ENCODE measurements around the gene CCL24. TPM values are rescaled to one million over a fixed set of nuclear protein-coding genes. Genes with fewer than 3 reads are reported as not detected.
"Not testable (repeated sequence)": the region's sequence is repeated elsewhere in the genome, so short reads cannot be mapped to it uniquely, and the experiment has no call there.

The CCL24 gene
- total RNA-seq, 1 donor from 2014 or later = not detected

DNA sequence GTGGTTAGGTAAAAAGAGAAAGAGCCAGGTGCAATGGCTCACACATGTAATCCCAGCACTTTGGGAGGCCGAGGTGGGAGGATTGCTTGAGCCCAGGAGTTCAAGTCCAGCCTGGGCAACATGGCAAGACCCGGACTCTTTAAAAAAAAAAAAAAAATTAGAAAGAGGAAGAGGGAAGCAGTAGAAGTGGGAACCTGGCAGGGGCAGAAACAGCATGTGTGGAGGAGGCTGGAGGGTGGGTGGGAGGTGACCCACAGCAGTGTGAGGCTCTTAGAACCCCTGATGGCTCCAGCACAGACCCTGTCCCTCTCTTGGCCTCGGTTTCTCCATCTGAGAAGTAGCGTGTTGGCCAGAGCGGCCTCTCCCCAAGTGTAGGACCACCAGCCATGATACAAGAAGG is 4.9 kb upstream of the CCL24 start:
- DNase-seq = no peak

DNA sequence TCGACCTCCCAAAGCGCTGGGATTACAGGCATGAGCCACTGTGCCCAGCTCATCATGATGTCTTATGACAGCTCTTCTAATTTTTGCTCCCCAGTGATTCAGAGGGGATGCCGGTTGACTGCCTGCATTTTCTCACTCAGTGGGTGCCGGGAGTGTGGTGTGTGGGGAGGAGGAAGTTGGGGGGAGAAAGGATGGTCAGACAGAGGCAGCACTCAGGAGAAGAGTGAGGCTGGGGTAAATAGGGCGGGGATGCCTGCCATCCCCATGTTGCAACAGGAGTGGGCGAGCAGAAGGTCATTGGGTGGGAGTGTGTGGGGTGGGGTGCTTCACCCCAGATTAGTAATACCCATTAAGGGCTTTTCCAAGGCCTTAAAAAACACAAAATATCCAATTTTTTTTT is 3.5 kb upstream of the CCL24 start:
- DNase-seq = no peak

DNA sequence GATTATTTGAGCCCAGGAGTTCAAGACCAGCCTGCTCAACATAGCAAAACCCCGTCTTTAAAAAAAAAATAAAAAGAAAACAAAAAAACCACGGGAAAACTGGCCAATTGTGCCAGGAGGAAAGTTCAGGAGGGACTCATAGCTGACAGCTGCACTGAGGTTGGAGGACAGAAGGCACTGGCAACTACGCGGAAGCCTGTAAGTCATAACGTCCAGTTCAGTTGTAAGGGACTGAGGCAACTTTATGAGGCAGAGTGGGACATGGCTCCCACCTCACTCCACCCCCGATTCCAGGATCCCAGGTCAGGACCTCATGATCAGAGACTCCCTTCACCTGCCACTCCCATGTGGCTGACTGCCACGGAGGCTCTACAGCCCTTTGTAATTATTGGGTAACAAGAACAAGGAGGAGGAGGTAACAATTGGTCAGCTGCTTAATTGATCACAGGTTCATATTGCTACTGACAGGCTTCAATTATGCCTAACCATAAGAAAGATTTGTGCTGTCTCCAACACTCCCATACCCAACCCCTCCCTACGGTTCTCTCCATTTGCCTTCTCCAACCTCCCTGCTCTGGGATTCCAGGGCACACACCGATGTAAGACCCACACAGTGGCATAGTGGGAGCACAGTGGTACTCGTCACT is 1.9 kb upstream of the CCL24 start:
- DNase-seq = no peak

DNA sequence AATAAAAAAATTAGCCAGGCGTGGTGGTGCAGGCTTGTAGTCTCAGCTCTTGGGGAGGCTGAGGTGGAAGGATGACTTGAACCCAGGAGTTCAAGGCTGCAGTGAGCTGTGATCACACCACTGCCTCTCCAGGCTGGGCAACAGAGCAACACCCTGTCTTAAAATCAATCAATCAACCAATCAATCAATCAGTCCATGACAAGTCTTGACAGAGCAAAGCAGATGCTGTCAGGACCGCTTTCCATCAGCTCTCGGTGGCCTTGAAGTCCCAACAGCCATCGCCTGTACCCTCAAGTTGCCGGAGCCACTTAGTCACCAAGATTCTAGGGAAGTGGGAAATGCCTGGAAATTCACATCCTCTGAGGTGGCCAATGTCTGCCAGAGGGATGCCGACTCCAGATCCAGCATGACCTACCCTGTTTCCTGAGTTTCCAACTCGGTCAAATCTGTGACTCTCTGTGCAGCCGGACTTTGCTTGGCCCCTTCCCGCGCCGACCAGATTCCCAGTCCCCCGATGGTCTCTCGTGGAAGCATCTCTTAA is 871 bp upstream of the CCL24 start:
- DNase-seq = peak; percentile 38

DNA sequence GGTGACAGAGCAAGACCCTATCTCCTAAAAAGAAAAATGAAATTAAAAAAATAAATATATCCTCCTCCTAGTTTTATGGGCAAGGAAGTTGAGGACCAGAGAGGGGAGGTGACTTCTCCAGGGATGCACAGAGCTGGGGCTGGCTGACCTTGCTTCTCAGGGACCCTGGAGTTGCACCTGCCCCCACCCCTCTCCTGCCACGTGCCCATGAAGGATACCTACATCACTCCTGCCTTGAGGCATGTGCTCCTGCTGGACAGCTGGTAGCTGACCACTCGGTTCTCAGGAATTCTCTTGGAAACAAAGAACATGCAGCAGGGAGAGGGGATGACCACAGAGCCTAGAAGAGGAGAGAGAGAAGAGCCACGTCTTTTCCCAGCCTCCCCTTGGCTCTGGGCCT is 522 bp downstream of the CCL24 start:
- no peak for DNase-seq

DNA sequence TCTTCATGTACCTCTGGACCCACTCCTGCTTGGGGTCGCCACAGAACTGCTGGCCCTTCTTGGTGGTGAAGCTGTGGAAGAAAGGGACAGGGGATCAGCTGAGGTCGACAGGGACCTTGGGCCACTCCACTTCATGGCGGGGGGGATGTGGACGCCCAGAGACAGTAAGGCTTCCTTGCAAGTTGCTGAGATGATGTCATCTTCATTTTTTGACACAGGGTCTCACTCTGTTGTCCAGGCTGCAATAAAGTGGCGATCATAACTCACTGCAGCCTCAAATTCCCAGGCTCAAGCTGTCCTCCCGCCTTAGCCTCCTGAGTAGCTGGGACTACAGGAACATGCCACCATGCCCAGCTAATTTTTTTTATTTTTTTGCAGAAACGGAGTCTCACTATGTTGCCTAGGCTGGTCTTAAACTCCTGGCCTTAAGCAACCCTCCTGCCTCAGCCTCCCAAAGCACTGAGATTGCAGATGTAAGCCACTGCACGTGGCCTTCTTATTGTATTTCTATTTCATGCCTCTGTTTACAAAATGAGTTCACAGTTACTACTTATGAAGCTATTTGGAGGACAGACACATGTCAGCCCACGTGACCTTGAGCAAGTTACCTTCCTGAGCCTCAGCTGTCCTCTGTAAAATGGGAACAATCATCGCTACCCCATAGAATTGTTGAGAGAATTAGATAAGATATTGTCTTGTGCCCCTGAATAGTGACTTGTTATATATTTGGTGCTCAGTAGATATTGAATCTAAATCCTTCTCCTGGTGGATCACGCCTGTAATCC is 1.5 kb downstream of the CCL24 start:
- DNase-seq = no peak

DNA sequence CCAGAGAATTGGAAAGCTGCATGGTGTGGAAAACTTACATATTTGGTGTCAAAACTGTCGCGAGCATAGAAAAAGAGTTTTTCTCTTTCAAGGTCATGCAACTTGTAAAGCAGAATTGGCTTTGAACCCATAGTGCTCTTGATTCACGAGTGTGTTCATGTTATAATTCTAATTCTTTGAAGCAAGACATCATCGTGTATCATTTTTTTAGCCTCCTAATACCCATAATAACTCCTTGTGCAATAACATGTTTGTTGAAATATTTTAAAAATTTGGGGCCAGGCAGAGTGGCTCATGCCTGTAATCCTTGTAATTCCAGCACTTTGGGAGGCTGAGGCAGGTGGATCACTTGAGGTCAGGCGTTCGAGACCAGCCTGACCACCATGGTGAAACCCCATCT is 4.2 kb downstream of the CCL24 start:
- no peak for DNase-seq

DNA sequence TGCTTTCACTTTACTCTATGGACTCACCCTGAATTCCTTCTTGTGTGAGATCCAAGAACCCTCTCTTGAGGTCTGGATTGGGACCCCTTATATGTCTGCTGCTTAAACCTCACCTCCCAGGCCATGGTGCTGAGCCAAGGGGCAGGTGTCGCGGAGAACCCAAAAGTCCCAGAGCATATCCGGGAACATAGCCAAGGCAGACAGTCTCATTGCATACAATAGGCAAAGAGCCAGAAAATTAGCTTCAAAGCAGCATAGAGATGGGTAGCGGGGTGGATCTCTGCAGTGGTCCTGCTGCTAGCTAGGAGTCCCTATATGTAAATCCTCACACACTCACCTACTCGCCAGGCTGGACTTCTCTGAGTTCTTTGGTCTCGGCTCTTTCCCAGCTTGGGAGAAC is 5.5 kb downstream of the CCL24 start:
- no peak for DNase-seq

DNA sequence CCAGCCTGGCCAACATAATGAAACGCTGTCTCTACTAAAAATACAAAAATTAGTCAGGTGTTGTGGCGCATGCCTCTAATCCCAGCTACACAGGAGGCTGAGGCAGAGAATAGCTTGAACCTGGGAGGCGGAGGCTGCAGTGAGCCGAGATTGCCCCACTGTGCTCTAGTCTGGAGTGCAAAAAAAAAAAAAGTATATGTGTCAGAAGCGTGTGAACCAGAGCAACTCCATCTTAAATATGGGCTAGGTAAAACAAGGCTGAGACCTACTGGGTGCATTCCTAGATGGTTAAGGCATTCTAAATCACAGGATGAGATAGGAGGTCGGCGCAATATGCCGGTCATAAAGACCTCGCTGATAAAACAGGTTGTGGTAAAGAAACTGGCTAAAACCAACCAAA is 6.2 kb downstream of the CCL24 start:
- DNase-seq = no peak

DNA sequence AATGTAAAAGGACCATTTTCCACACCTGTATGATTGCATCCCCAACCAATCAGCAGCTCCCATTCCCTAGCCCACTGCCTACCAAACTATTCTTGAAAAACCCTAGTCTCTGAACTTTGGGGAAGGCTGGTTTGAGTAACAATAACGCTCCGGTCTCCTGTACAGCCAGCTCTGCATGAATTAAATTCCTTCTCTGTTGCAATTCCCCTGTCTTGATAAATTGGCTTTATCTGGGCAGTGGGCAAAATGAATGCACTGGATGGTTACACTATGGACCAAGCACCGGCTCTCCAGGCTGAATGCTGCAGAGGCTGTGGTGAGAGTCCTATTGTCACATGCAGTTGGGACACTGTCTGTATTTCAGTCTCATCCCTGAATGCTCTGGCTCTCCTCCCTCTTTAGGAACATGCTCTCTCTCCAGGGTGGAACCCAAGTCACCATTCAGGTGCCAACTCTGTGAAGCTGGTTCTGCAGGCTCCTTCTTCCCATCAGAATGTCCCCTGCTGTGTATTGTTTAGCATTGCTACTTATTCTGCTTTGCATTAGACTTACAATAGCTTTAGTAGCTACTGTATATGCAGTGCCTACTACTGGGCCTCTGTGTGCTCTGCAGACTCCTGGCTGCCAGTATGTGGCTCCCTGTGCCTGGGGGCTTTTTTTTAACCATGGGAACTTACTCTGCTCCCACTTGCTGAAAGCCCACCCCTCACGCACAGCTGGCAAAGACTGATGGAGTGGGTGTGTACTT is 6.9 kb downstream of the CCL24 start:
- no peak for DNase-seq

DNA sequence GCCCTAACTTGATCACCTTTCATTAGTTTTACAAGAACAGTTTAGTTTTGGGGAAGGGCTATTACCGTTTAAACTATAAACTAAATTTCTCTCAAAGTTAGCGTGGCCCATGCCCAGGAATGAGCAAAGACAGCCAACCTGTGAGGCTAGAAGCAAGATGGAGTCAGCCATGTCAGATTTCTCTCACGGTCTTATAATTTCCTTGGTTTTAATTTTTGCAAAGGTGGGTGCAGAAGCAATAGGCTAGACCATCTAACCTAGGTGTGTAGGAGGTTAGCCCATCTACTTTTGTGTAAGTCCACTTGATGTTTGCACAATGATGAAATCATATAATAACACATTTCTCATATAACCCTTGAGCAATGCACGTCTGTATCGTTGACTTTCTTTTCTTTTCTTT is 8.9 kb downstream of the CCL24 start:
- DNase-seq = no peak

DNA sequence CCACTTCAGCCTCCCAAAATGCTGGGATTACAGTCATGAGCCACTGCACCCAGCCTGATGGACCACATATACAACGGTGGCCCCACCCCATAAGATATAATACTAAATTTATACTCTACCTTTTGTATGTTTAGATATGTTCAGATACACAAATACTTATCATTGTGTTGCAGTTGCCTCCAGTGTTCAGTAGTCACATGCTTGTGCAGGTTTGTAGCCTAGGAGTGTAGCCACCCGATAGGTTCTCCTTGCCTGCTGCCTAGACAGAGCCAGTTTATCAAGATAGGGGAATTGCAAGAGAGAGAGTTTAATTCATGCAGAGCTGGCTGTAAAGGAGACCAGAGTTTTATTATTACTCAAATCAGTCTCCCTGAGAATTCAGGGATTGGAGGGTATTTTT is 9.6 kb downstream of the CCL24 start:
- no peak for DNase-seq

DNA sequence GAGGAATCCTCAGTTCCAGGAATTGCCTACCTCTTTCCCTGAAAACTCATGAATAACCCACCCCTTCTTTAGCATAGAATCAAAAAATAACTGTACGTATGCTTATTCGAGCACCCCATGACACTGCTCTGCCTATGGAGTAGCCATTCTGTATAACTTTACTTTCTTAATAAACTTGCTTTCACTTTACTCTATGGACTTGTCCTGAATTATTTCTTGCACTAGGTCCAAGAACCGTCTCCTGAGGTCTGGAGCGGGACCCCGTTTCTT is 11.1 kb downstream of the CCL24 start:
- no peak for DNase-seq

DNA sequence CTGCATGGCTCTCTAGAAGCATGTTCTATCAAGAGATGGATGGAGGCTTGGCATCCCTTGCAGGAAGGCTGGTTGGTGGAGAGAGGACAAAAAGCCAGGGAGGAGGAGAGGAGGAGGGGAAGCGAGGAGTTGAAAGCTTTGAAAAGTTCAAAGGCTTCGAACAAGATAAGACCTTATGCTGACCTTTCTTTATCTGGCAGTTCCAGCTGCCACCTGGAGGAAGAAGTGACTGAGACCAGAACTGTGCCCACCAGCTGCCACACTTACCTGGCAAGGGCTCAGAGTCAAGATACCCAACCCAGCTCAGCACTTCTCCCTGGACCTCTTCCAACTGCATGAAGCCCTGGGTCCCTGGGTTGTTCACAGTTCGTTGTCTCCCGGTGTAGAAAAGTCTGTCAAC is 14.8 kb downstream of the CCL24 start:
- no peak for DNase-seq

DNA sequence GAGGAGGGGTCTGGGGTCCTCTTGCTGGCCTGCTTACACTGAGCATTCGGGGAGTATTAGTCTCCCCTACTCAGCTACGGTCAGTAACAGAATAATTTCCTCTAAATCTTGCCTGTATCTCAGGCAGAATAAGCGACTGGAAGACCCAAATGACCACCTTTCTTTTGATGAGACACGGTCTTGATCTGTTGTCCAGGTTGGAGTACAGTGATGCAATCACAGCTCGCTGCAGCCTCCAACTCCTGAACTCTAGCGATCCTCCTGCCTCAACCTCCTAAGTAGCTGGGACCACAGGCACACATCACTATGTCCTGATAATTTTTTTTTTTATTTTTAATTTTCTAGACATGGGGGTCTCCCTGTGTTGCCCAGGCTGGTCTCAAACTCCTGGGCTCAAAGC is 17.2 kb downstream of the CCL24 start:
- DNase-seq = no peak

DNA sequence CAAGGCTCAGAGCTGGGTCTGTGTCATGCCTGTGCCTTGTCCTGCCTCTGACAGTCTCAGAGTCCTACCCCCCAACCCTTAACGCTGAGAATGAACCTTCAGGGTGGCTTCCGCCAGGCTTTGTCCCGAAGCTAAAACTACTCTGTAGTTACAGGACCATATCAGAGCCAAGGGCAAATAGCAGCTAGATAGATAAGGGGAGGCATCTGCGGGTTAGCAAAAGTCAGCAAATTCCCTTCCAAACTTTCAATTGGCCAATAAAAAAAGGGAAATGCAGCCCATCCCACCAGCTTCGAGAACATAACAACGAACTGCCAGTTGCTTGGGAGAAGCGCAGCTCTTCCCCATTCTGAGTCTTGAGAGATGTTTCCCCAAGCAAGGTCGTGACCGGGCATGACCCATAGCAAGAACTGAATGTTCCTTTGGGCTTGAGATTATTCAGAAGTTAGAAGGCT is 17.7 kb downstream of the CCL24 start:
- no peak for DNase-seq

DNA sequence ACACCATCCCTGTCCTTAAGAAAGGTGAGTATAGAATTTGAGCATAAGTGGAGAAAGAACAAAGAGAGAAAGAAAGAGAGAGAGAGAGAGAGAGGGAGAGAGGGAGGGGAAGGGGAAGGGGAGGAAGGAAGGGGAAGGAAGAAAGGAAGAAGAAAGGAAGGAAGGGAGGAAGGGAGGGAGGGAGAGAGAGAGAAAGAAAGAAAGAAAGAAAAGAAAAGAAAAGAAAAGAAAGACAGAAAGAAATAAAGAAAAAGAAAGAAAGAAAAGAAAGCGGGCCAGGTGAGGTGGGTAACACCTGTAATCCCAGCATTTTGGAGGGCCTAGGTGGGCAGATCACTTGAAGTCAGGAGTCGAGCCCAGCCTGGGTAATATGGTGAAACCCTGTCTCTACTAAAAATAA is 19.9 kb downstream of the CCL24 start:
- no peak for DNase-seq

DNA sequence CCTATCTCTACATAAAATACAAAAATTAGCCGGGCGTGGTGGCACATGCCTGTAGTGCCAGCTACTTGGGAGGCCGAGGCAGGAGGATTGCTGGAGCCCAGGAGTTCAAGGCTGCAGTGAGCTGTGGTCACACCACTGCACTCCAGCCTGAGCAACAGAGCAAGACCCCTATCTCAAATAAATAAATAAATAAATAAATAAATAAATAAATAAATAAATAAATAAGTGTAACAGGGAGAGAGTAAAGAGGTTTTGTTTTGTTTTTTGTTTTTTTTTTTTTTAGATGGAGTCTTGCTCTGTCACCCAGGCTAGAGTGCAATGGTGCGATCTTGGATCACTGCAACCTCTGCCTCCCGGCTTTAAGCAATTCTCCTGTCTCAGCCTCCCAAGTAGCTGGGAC is 21.0 kb downstream of the CCL24 start:
- not testable (repeated sequence) for DNase-seq

DNA sequence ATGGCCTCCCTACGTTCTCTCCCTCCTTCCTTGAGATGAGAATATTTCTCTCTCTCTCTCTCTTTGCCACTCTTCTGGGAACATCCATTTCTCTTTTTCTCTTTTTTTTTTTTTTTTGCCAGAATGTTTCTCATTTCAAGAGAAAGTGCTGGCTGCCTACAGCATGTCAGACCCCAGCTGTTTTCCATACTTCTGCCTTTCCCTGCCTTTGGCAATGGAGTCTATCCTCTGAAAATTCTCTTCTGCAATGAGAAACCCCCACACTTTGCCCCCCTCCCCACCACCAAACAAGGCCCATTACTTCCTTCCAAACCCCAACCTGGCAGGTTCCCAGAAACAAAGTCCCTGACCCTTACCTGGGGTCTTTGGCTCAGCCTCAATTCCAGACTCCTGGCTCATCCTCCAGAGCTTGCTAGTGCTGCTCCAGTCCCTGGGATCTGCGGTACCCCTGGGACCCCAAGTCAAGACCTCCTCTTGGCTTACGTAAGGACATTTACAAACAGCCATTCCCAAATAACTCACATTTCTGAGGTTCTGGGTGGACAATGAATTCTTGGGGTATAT is 24.2 kb downstream of the CCL24 start:
- no peak for DNase-seq

DNA sequence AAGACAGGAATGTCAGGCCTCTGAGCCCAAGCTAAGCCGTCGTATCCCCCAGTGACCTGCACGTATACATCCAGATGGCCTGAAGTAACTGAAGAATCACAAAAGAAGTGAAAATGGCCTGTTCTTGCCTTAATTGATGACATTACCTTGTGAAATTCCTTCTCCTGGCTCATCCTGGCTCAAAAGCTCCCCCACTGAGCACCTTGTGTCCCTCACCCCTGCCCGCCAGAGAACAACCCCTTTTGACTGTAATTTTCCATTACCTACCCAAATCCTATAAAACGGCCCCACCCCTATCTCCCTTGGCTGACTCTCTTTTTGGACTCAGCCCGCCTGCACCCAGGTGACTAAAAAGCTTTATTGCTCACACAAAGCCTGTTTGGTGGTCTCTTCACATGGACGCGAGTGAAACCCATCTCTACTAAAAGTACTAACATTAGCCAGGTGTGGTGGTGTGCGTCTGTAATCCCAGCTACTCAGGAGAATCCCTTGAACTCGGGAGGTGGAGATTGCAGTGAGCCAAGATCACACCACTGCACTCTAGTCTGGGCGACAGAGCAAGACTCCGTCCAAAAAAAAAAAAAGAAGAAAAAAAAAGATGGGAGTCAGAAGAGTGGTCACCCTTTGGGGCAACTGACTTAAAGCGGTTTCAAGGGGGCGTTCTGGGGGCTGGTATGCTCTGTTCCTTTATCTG is 25.3 kb downstream of the CCL24 start:
- not testable (repeated sequence) for DNase-seq

DNA sequence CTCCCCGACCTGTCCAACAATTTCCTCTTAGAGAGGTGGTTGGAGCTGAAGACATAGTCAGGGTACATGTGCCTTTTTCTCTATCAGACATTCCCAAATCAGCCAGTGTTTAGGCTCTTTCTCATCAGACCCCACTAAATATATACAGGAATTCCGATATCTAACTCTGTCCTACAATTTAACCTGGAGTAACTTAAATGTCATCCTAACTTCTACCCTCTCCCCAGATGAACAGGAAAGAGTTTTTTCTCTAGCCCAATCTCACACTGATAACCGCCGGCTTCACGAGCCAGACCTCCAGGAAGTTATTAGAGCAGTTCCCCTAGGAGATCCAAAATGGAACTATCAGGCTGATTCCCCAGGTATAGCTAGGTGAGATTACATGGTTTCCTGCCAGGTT is 30.5 kb downstream of the CCL24 start:
- not testable (repeated sequence) for DNase-seq

DNA sequence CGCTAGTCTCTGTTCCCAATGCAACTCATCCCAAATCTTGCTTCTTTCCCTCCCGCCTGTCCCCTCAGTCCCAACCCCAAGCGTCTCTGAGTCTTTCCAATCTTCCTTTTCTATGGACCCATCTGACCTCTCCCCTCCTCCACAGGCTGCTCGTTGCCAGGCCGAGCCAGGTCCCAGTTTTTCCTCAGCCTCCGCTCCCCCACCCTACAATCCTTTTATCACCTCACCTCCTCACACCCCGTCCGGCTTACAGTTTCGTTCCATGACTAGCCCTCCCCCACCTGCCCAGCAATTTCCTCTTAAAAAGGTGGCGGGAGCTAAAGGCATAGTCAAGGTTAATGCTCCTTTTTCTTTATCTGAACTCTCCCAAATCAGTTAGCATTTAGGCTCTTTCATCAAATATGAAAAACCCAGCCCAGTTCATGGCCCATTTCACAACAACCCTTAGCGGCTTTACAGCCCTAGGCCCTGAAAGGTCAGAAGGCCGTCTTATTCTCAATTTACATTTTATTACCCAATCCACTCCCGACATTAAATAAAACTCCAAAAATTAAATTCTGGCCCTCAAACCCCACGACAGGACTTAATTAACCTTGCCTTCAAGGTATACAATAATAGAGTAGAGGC is 32.8 kb downstream of the CCL24 start:
- DNase-seq = not testable (repeated sequence)
